Right cardiac atrium (tissue), 5 donors: ENCODE measurements around the gene SKIC2. TPM values are rescaled to one million over a fixed set of nuclear protein-coding genes. Genes with fewer than 3 reads are reported as not detected.

ENCODE experiments used
- microRNA-seq, 2 donors: library from miRNA; unstranded; fragments of <30 nt; microRNA quantifications; one replicate each; pipeline ENCODE4 v1.2.0, GENCODE V29; 2020 to 2021
- polyA plus RNA-seq: library from polyadenylated mRNA; stranded (reverse); fragments of 200-250 nt; gene quantifications from one replicate; pipeline ENCODE4 v1.2.3, GENCODE V29; 2013
- total RNA-seq, 4 donors: library from RNA; stranded (reverse); fragmentation: NEBNext Ultra II Directional; extraction: Animal tissue kit (Norgen Biotek cat#: 25700); gene quantifications; one replicate each; pipeline ENCODE4 v1.2.1, GENCODE V29; 2021
- donor health status: healthy with polysubstance abuse.
- donor health status: DM: no; HTN: yes; CAD: no.
- donor health status: DM: no; HTN: no; CAD: no.
- donor health status: DM: no; HTN: yes; CAD: no; lungs with severe emphysema.
- donor health status: DM: yes; HTN: yes; CAD: no.

The SKIC2 gene
- total and polyA plus RNA-seq, 5 donors = 28.9 to 43.1 (median 36.8) TPM

Small RNAs within 50 kb of the gene (microRNA-seq; reads per million reads assigned to microRNA genes)
- gene MIR1236 = 0 reads per million in 2 donors

Other genes starting within 250 kb of the SKIC2 start
Only the 30 nearest of the 35 such genes appear.
- gene DDAH2, start 229.9 kb upstream of the SKIC2 start, total RNA-seq = 10 to 100 TPM; 42.4 to 55.6 (median 49.3) TPM
- 57.4 TPM for gene DDAH2, start 229.9 kb upstream of the SKIC2 start, polyA plus RNA-seq
- gene CLIC1, start 222.6 kb upstream of the SKIC2 start, total RNA-seq = 100 to 1,000 TPM in 3 of 4 donors, 10 to 100 TPM in 1; 99.4 to 153 (median 116) TPM
- 116 TPM for gene CLIC1, start 222.6 kb upstream of the SKIC2 start, polyA plus RNA-seq
- 1 to 10 TPM; 2.6 to 3.2 (median 3.0) TPM for gene MSH5, start 219.2 kb upstream of the SKIC2 start, total RNA-seq
- gene MSH5, start 219.2 kb upstream of the SKIC2 start, polyA plus RNA-seq = 1.8 TPM
- gene SAPCD1, start 196.5 kb upstream of the SKIC2 start, total RNA-seq = under 1 TPM in 1 of 4 donors, not detected in 3; 0.50 TPM
- gene SAPCD1, start 196.5 kb upstream of the SKIC2 start, polyA plus RNA-seq = 0.25 TPM
- gene VWA7, start 181.8 kb upstream of the SKIC2 start, total RNA-seq = 10 to 100 TPM in 1 of 4 donors, 1 to 10 TPM in 3; 3.4 to 12.8 (median 8.2) TPM
- 3.2 TPM for gene VWA7, start 181.8 kb upstream of the SKIC2 start, polyA plus RNA-seq
- gene VARS1, start 163.4 kb upstream of the SKIC2 start, total RNA-seq = 10 to 100 TPM; 21.7 to 30.6 (median 26.9) TPM
- 14.8 TPM for gene VARS1, start 163.4 kb upstream of the SKIC2 start, polyA plus RNA-seq
- gene LSM2, start 152.2 kb upstream of the SKIC2 start, total RNA-seq = 10 to 100 TPM; 22.8 to 27.3 (median 23.8) TPM
- gene LSM2, start 152.2 kb upstream of the SKIC2 start, polyA plus RNA-seq = 27.0 TPM
- gene HSPA1L, start 143.9 kb upstream of the SKIC2 start, total RNA-seq = 1 to 10 TPM; 1.6 to 2.8 (median 2.2) TPM
- 2.0 TPM for gene HSPA1L, start 143.9 kb upstream of the SKIC2 start, polyA plus RNA-seq
- 100 to 1,000 TPM; 167 to 328 (median 273) TPM for gene HSPA1A, start 143.6 kb upstream of the SKIC2 start, total RNA-seq
- 321 TPM for gene HSPA1A, start 143.6 kb upstream of the SKIC2 start, polyA plus RNA-seq
- gene HSPA1B, start 131.4 kb upstream of the SKIC2 start, total RNA-seq = 100 to 1,000 TPM; 110 to 299 (median 197) TPM
- gene HSPA1B, start 131.4 kb upstream of the SKIC2 start, polyA plus RNA-seq = 114 TPM
- 10 to 100 TPM; 18.5 to 28.2 (median 22.7) TPM for gene NEU1, start 96.4 kb upstream of the SKIC2 start, total RNA-seq
- gene NEU1, start 96.4 kb upstream of the SKIC2 start, polyA plus RNA-seq = 26.0 TPM
- gene SLC44A4, start 80.2 kb upstream of the SKIC2 start, total RNA-seq = not detected
- 0.05 TPM for gene SLC44A4, start 80.2 kb upstream of the SKIC2 start, polyA plus RNA-seq
- 10 to 100 TPM; 13.5 to 24.0 (median 20.0) TPM for gene EHMT2, start 61.5 kb upstream of the SKIC2 start, total RNA-seq
- 15.7 TPM for gene EHMT2, start 61.5 kb upstream of the SKIC2 start, polyA plus RNA-seq
- gene ZBTB12, start 57.1 kb upstream of the SKIC2 start, total RNA-seq = 1 to 10 TPM; 1.6 to 5.0 (median 3.4) TPM
- gene ZBTB12, start 57.1 kb upstream of the SKIC2 start, polyA plus RNA-seq = 2.4 TPM
- gene C2, start 31.5 kb upstream of the SKIC2 start, total RNA-seq = 10 to 100 TPM; 10.9 to 19.8 (median 12.0) TPM
- gene C2, start 31.5 kb upstream of the SKIC2 start, polyA plus RNA-seq = 3.0 TPM
- 10 to 100 TPM; 14.2 to 34.2 (median 24.2) TPM for gene CFB, start 13.1 kb upstream of the SKIC2 start, total RNA-seq
- gene CFB, start 13.1 kb upstream of the SKIC2 start, polyA plus RNA-seq = 10.4 TPM
- gene NELFE, start 204 bp upstream of the SKIC2 start, total RNA-seq = 10 to 100 TPM; 49.2 to 53.1 (median 50.9) TPM
- gene NELFE, start 204 bp upstream of the SKIC2 start, polyA plus RNA-seq = 45.8 TPM
- 10 to 100 TPM; 12.0 to 17.2 (median 16.1) TPM for gene DXO, start 13.0 kb downstream of the SKIC2 start, total RNA-seq
- gene DXO, start 13.0 kb downstream of the SKIC2 start, polyA plus RNA-seq = 16.9 TPM
- 100 to 1,000 TPM in 3 of 4 donors, 10 to 100 TPM in 1; 91.0 to 154 (median 139) TPM for gene C4A, start 22.9 kb downstream of the SKIC2 start, total RNA-seq
- 40.7 TPM for gene C4A, start 22.9 kb downstream of the SKIC2 start, polyA plus RNA-seq
- 100 to 1,000 TPM in 3 of 4 donors, 10 to 100 TPM in 1; 86.0 to 163 (median 139) TPM for gene C4B, start 55.6 kb downstream of the SKIC2 start, total RNA-seq
- gene C4B, start 55.6 kb downstream of the SKIC2 start, polyA plus RNA-seq = 41.2 TPM
- 1 to 10 TPM in 1 of 4 donors, under 1 TPM in 2, not detected in 1; 0.47 to 3.2 (median 0.51) TPM for gene CYP21A2, start 79.2 kb downstream of the SKIC2 start, total RNA-seq
- 0.48 TPM for gene CYP21A2, start 79.2 kb downstream of the SKIC2 start, polyA plus RNA-seq
- 100 to 1,000 TPM in 3 of 4 donors, 10 to 100 TPM in 1; 77.9 to 182 (median 115) TPM for gene TNXB, start 150.2 kb downstream of the SKIC2 start, total RNA-seq
- 99.0 TPM for gene TNXB, start 150.2 kb downstream of the SKIC2 start, polyA plus RNA-seq
- 10 to 100 TPM; 35.2 to 44.9 (median 38.5) TPM for gene ATF6B, start 169.1 kb downstream of the SKIC2 start, total RNA-seq
- gene ATF6B, start 169.1 kb downstream of the SKIC2 start, polyA plus RNA-seq = 29.2 TPM
- gene FKBPL, start 171.1 kb downstream of the SKIC2 start, total RNA-seq = 1 to 10 TPM; 2.9 to 3.6 (median 3.1) TPM
- gene FKBPL, start 171.1 kb downstream of the SKIC2 start, polyA plus RNA-seq = 3.5 TPM
- 1 to 10 TPM; 1.5 to 3.3 (median 1.8) TPM for gene PRRT1, start 192.8 kb downstream of the SKIC2 start, total RNA-seq
- 2.6 TPM for gene PRRT1, start 192.8 kb downstream of the SKIC2 start, polyA plus RNA-seq
- gene PPT2, start 195.0 kb downstream of the SKIC2 start, total RNA-seq = 10 to 100 TPM; 26.1 to 30.5 (median 30.1) TPM
- gene PPT2, start 195.0 kb downstream of the SKIC2 start, polyA plus RNA-seq = 22.4 TPM
- gene EGFL8, start 205.4 kb downstream of the SKIC2 start, total RNA-seq = 10 to 100 TPM in 3 of 4 donors, 1 to 10 TPM in 1; 8.4 to 16.9 (median 12.9) TPM
- gene EGFL8, start 205.4 kb downstream of the SKIC2 start, polyA plus RNA-seq = 12.6 TPM
- 10 to 100 TPM; 56.9 to 67.2 (median 63.1) TPM for gene AGPAT1, start 216.9 kb downstream of the SKIC2 start, total RNA-seq
- 54.9 TPM for gene AGPAT1, start 216.9 kb downstream of the SKIC2 start, polyA plus RNA-seq
- gene RNF5, start 219.2 kb downstream of the SKIC2 start, total RNA-seq = 10 to 100 TPM; 73.2 to 88.3 (median 76.7) TPM
- 118 TPM for gene RNF5, start 219.2 kb downstream of the SKIC2 start, polyA plus RNA-seq
- gene AGER, start 225.1 kb downstream of the SKIC2 start, total RNA-seq = 1 to 10 TPM; 1.8 to 3.6 (median 3.5) TPM
- 1.6 TPM for gene AGER, start 225.1 kb downstream of the SKIC2 start, polyA plus RNA-seq